ENCODE data around the gene DHX35.

DNA sequence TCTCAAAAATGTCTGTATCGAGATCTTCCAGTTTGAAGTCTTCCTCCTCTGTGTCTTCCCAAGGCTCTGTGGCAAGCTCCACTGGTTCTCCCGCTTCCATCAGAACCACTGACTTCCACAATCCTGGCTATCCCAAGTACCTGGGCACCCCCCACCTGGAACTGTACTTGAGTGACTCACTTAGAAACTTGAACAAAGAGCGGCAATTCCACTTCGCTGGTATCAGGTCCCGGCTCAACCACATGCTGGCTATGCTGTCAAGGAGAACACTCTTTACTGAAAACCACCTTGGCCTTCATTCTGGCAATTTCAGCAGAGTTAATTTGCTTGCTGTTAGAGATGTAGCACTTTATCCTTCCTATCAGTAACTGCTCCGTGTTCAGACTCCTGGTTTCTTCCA is 10.0 kb upstream of the DHX35 start:
- TF ChIP-seq, protein P1, sequence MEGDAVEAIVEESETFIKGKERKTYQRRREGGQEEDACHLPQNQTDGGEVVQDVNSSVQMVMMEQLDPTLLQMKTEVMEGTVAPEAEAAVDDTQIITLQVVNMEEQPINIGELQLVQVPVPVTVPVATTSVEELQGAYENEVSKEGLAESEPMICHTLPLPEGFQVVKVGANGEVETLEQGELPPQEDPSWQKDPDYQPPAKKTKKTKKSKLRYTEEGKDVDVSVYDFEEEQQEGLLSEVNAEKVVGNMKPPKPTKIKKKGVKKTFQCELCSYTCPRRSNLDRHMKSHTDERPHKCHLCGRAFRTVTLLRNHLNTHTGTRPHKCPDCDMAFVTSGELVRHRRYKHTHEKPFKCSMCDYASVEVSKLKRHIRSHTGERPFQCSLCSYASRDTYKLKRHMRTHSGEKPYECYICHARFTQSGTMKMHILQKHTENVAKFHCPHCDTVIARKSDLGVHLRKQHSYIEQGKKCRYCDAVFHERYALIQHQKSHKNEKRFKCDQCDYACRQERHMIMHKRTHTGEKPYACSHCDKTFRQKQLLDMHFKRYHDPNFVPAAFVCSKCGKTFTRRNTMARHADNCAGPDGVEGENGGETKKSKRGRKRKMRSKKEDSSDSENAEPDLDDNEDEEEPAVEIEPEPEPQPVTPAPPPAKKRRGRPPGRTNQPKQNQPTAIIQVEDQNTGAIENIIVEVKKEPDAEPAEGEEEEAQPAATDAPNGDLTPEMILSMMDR (conservative IDR thresholded peaks at IDR 0.05; ENCODE audit: low read depth, low read length) = no peak
- TF ChIP-seq CHD1 (IDR thresholded peaks at IDR 0.05; ENCODE audit: low read depth, low read length) (no peak), FOS (IDR thresholded peaks at IDR 0.05; ENCODE audit: low read depth, low read length) (no peak), POLR2A (IDR thresholded peaks at IDR 0.05; ENCODE audit: low read depth, low read length) (no peak)

All from IMR-90 (cell line).